ENCODE data around the gene NPHP3. TPM values are rescaled to one million over a fixed set of nuclear protein-coding genes. Genes with fewer than 3 reads are reported as not detected.

Gene NPHP3
- total RNA-seq, 1 donor from 2014 or later = 16.8 TPM

GRCh38 chr3:132669256-132669777 lies 52.9 kb downstream of the NPHP3 start:
- DNase-seq = no peak
- H3K4me1 Mint-ChIP-seq = peaks cover 14% of the 10 kb centered on the region
- intact Hi-C loops (cut with micrococcal nuclease) = no loop called here
- H3K36me3 Mint-ChIP-seq (ENCODE audit: low read depth) = peaks cover 28% of the 10 kb centered on the region
- H3K27ac Mint-ChIP-seq = no peak overlapping the region
- no peak overlapping the region for H3K4me3 Mint-ChIP-seq
- H3K27me3 Mint-ChIP-seq = no peaks in the 10 kb centered on the region
- H3K9me3 Mint-ChIP-seq = no peaks in the 10 kb centered on the region

- no peaks in the 10 kb centered on the region for H3K9me3 Mint-ChIP-seq
- intact Hi-C loops (cut with micrococcal nuclease) = no loop called here
- H3K27me3 Mint-ChIP-seq = no peaks in the 10 kb centered on the region
- H3K4me3 Mint-ChIP-seq = no peak overlapping the region
- H3K27ac Mint-ChIP-seq = no peak overlapping the region
- DNase-seq = no peak
- peaks cover 33% of the 10 kb centered on the region for H3K4me1 Mint-ChIP-seq
- peaks cover 31% of the 10 kb centered on the region for H3K36me3 Mint-ChIP-seq (ENCODE audit: low read depth)
Observed at GRCh38 chr3:132665230-132665745, 56.9 kb downstream of the NPHP3 start.

GRCh38 chr3:132662212-132662611 lies 60.0 kb downstream of the NPHP3 start:
- Mint-ChIP-seq H3K9me3 (no peaks in the 10 kb centered on the region), H3K36me3 (ENCODE audit: low read depth) (peaks cover 33% of the 10 kb centered on the region), H3K27ac (no peak overlapping the region), H3K27me3 (no peaks in the 10 kb centered on the region), H3K4me1 (peaks cover 38% of the 10 kb centered on the region), H3K4me3 (peak overlapping the region; percentile 54)
- intact Hi-C loops (cut with micrococcal nuclease) = loop anchor here (5.0 kb wide), 1 partner anchor 125 kb away; no protein-coding TSS in a partner anchor
- no peak for DNase-seq

GRCh38 chr3:132661101-132661500 lies 61.1 kb downstream of the NPHP3 start:
- peak overlapping the region; percentile 98 for H3K27ac Mint-ChIP-seq
- intact Hi-C loops (cut with micrococcal nuclease) = loop anchor here (5.0 kb wide), 1 partner anchor 124 kb away; no protein-coding TSS in a partner anchor

DNA sequence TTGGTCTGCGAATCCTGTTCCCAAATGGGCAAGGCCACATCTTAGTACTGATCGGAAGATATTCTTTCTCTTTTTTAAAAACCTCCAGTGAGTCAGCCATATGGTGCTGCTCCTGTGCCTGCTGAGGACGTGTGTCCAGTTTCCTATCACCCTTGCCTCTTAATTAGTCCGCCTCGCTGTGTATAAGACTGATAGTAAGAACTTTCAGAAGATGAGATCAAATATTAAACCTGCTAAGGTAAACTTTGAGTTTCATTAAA lies 61.5 kb downstream of the NPHP3 start:
- peaks cover 41% of the 10 kb centered on the region for H3K4me1 Mint-ChIP-seq
- intact Hi-C loops (cut with micrococcal nuclease) = loop anchor here (1.0 to 5.0 kb wide), 3 partner anchors 62 to 243 kb away; partner anchors contain the start of genes DNAJC13 and NPHP3

More at GRCh38 chr3:132661101-132661500, 61.1 kb downstream of the NPHP3 start:
- Mint-ChIP-seq H3K4me1 (peaks cover 41% of the 10 kb centered on the region), H3K36me3 (ENCODE audit: low read depth) (peaks cover 30% of the 10 kb centered on the region), H3K9me3 (no peaks in the 10 kb centered on the region), H3K4me3 (peak overlapping the region; percentile 99), H3K27me3 (no peaks in the 10 kb centered on the region)
- no peak for DNase-seq

DNA sequence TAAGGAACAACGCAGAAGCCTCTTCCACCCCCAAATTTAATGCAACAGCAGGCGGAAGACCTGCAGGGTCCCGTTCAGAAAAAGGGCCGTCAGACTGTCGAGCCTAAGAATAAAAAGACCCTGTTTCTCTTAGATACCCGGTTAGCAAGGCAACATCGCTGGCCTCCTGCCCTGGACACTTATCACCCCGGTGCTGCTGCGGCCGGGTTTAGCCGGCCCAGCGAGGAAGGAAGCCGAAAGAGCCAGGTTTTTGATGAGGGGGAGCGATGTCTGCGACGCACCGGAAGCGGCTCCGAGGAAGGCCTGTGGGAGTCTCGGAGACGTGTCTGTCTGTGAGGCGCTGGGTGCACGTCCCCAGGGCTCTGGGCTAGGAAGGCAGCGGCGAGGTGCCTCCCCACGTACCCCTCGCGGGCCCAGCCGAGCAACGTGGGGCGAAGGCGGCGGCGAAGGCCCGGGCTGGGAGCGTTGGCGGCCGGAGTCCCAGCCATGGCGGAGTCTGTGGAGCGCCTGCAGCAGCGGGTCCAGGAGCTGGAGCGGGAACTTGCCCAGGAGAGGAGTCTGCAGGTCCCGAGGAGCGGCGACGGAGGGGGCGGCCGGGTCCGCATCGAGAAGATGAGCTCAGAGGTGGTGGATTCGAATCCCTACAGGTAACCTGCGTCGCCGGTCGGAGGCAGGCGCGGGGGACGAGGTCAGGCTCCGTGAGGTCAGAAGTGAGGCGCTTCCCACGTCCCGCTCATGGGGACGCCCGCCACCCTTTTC lies 62.0 kb downstream of the NPHP3 start, which contains the start of gene UBA5:
UBA5 (plus strand) TSS at position 278 of the 759 bp plus-strand sequence; CDS start at position 487, 209 bp downstream.
- peak within 1 kb of the TSS; percentile 99 for H3K4me3 Mint-ChIP-seq
- H3K4me1 Mint-ChIP-seq = peaks cover 44% of the 10 kb centered on the region
- intact Hi-C loops (cut with micrococcal nuclease) = loop anchor here (1.0 to 5.0 kb wide), 3 partner anchors 62 to 243 kb away; partner anchors contain the start of genes DNAJC13 and NPHP3
- peak within 1 kb of the TSS; percentile 98 for H3K27ac Mint-ChIP-seq
- peaks cover 31% of the 10 kb centered on the region for H3K36me3 Mint-ChIP-seq (ENCODE audit: low read depth)
- no peaks in the 10 kb centered on the region for H3K27me3 Mint-ChIP-seq
- DNase-seq = peak; percentile 92
- H3K9me3 Mint-ChIP-seq = no peaks in the 10 kb centered on the region

More for the DNA sequence above, 61.5 kb downstream of the NPHP3 start:
- H3K36me3 Mint-ChIP-seq (ENCODE audit: low read depth) = peaks cover 30% of the 10 kb centered on the region
- peak overlapping the region; percentile 98 for H3K27ac Mint-ChIP-seq
- H3K9me3 Mint-ChIP-seq = no peaks in the 10 kb centered on the region
- no peak for DNase-seq
- peak overlapping the region; percentile 99 for H3K4me3 Mint-ChIP-seq
- no peaks in the 10 kb centered on the region for H3K27me3 Mint-ChIP-seq

DNA sequence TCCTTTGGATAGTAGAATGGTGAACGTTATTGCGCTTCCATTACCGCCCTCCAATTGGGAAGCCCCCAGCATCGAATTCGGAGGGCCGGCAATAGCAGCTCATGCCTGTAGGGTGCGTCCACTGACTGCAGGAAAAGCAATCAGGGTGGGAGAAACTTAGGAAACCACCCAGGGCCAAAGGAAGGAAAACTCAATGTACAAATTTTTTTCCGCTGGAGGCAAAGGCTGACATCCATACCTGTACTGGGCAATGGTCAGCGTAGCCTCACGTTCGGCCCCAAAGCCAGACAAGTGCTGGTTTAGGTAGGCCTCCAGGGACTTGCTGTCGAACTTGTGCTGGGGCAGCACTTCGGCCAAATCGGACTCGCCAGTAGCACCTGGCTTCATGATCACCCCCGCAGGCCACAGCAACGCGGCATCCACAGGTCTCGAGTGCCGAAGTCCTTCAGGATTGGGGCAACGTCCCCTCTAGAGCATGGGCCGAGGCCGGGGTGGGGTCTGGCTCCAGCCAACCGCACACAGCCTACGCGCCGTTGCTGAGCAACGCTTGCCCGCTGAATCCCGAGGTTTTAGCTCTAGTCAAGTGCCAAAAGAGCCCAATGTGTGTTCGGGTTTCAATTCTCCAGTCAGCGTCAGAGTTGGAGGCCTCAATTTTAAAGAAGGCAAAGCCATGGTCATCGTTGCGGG lies 62.7 kb downstream of the NPHP3 start, which contains the start of gene ACAD11:
ACAD11 (minus strand) TSS at position 445 of the 687 bp plus-strand sequence; CDS start at position 387, 58 bp downstream.
- Mint-ChIP-seq H3K9me3 (no peaks in the 10 kb centered on the region), H3K4me1 (peaks cover 39% of the 10 kb centered on the region), H3K36me3 (ENCODE audit: low read depth) (peaks cover 29% of the 10 kb centered on the region), H3K27ac (peak within 1 kb of the TSS; percentile 98), H3K27me3 (no peaks in the 10 kb centered on the region), H3K4me3 (peak within 1 kb of the TSS; percentile 99)
- intact Hi-C loops (cut with micrococcal nuclease) = loop anchor here (1.0 to 10.0 kb wide), 4 partner anchors 63 to 1635 kb away; partner anchors contain the start of genes ASTE1, DNAJC13, NEK11 and NPHP3
- DNase-seq = peak; percentile 76

DNA sequence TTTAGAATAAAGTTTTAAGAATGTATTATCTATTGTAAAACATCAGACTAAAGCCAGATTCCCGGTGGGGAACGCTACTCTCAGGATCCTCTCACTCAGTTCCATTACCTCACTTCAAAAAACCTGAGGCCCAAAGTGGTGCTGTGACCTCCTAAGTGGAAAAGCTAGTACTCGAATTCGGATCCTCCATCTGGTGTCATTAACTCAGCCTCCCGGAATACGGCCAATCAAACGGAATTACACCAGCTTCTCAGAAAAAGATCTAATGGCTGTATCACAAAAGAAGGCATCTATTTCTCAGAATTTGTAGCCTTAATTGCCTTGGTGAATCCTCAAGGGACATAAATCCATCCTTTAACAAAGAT lies 63.2 kb downstream of the NPHP3 start:
- Mint-ChIP-seq H3K27ac (peak overlapping the region; percentile 98), H3K4me1 (peaks cover 38% of the 10 kb centered on the region), H3K9me3 (no peaks in the 10 kb centered on the region), H3K36me3 (ENCODE audit: low read depth) (peaks cover 29% of the 10 kb centered on the region), H3K4me3 (peak overlapping the region; percentile 99), H3K27me3 (no peaks in the 10 kb centered on the region)
- no peak for DNase-seq
- intact Hi-C loops (cut with micrococcal nuclease) = loop anchor here (10.0 kb wide), 1 partner anchor 1634 kb away; the partner anchor contains the start of genes ASTE1 and NEK11

- H3K27ac Mint-ChIP-seq = no peak overlapping the region
- H3K36me3 Mint-ChIP-seq (ENCODE audit: low read depth) = peaks cover 23% of the 10 kb centered on the region
- intact Hi-C loops (cut with micrococcal nuclease) = loop anchor here (10.0 kb wide), 1 partner anchor 1633 kb away; the partner anchor contains the start of genes ASTE1 and NEK11
- no peak for DNase-seq
- H3K27me3 Mint-ChIP-seq = no peaks in the 10 kb centered on the region
- H3K4me3 Mint-ChIP-seq = peak overlapping the region; percentile 99
- H3K4me1 Mint-ChIP-seq = peaks cover 30% of the 10 kb centered on the region
- no peaks in the 10 kb centered on the region for H3K9me3 Mint-ChIP-seq
Observed at GRCh38 chr3:132657869-132658747, 64.1 kb downstream of the NPHP3 start.

GRCh38 chr3:132655471-132655870 lies 66.7 kb downstream of the NPHP3 start:
- no peak for DNase-seq
- Mint-ChIP-seq H3K36me3 (ENCODE audit: low read depth) (peaks cover 10% of the 10 kb centered on the region), H3K9me3 (no peaks in the 10 kb centered on the region), H3K4me1 (peaks cover 20% of the 10 kb centered on the region), H3K27me3 (no peaks in the 10 kb centered on the region), H3K27ac (no peak overlapping the region), H3K4me3 (no peak overlapping the region)
- intact Hi-C loops (cut with micrococcal nuclease) = loop anchor here (10.0 kb wide), 1 partner anchor 1631 kb away; the partner anchor contains the start of genes ASTE1 and NEK11

- intact Hi-C loops (cut with micrococcal nuclease) = loop anchor here (10.0 kb wide), 1 partner anchor 1630 kb away; the partner anchor contains the start of genes ASTE1 and NEK11
- Mint-ChIP-seq H3K27me3 (no peaks in the 10 kb centered on the region), H3K27ac (no peak overlapping the region), H3K9me3 (no peaks in the 10 kb centered on the region), H3K4me1 (peaks cover 20% of the 10 kb centered on the region), H3K4me3 (no peak overlapping the region), H3K36me3 (ENCODE audit: low read depth) (peaks cover 8% of the 10 kb centered on the region)
- no peak for DNase-seq
Observed at GRCh38 chr3:132654721-132655120, 67.5 kb downstream of the NPHP3 start.

DNA sequence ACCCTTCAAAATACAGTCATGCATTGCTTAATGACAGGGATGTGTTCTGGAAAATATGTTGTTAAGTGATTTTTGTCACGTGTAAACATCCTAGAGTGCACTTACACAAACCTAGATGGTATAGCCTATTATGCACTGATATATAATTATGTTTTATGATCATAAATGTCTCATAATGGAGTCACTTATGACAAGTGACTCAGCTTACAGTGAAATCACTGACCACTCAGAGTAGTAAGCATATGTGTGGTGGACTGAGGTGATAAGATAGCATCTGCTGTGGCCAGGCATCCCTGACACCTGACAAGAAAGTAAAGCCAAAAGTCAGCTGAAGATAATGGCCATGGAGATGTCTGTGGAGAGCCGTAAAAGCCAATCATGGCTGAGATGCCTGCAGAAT lies 68.0 kb downstream of the NPHP3 start:
- peaks cover 18% of the 10 kb centered on the region for H3K4me1 Mint-ChIP-seq
- H3K36me3 Mint-ChIP-seq (ENCODE audit: low read depth) = peaks cover 8% of the 10 kb centered on the region
- H3K27ac Mint-ChIP-seq = no peak overlapping the region
- DNase-seq = no peak
- intact Hi-C loops (cut with micrococcal nuclease) = loop anchor here (10.0 kb wide), 1 partner anchor 1629 kb away; the partner anchor contains the start of genes ASTE1 and NEK11
- no peaks in the 10 kb centered on the region for H3K27me3 Mint-ChIP-seq
- H3K4me3 Mint-ChIP-seq = no peak overlapping the region
- H3K9me3 Mint-ChIP-seq = no peaks in the 10 kb centered on the region

Measured in activated CD4-positive, alpha-beta T cell treated with anti-CD3 and anti-CD28 coated beads, Interleukin-2, amount 10 ng/mL, durations not matched to agents 24 days and 14 days (primary cell).